HPDE6-E6E7 (cell line): Measurements from ENCODE around the gene TMEM151A.

Experiments used
- DNase-seq: peaks from one replicate; pipeline ENCODE4 v3.0.0; 2011; ENCODE audit warnings: missing footprints; ENCODE audit errors: extremely low spot score

TMEM151A gene

GRCh38 chr11:66322732-66323427 is 31.2 kb downstream of the TMEM151A start:
- DNase-seq, result no peak

GRCh38 chr11:66323684-66324083 is 32.0 kb downstream of the TMEM151A start:
- no peak for DNase-seq

- no peak for DNase-seq
Measured at GRCh38 chr11:66324664-66325063, 33.0 kb downstream of the TMEM151A start.

- no peak for DNase-seq
Measured at GRCh38 chr11:66325263-66325671, 33.6 kb downstream of the TMEM151A start.

GRCh38 chr11:66326261-66327111 is 34.8 kb downstream of the TMEM151A start:
- no peak for DNase-seq

GRCh38 chr11:66327171-66328030 is 35.7 kb downstream of the TMEM151A start:
- no peak for DNase-seq

- DNase-seq, result no peak
Measured at GRCh38 chr11:66328031-66328301, 36.3 kb downstream of the TMEM151A start.

- no peak for DNase-seq
Measured at GRCh38 chr11:66328302-66329144, 36.8 kb downstream of the TMEM151A start.

GRCh38 chr11:66329165-66329673 is 37.5 kb downstream of the TMEM151A start:
- DNase-seq, result no peak

- DNase-seq, result no peak
Measured at GRCh38 chr11:66330931-66331330, 39.2 kb downstream of the TMEM151A start.

- DNase-seq, result no peak
Measured at GRCh38 chr11:66331542-66332370, 40.1 kb downstream of the TMEM151A start.

- DNase-seq, result no peak
Measured at GRCh38 chr11:66332371-66333219, 40.9 kb downstream of the TMEM151A start.

- no peak for DNase-seq
Measured at GRCh38 chr11:66333220-66333877, 41.7 kb downstream of the TMEM151A start.

GRCh38 chr11:66333896-66334604 is 42.4 kb downstream of the TMEM151A start:
- DNase-seq, result no peak

GRCh38 chr11:66334605-66335442 is 43.1 kb downstream of the TMEM151A start:
- DNase-seq, result no peak

- DNase-seq, result no peak
Measured at GRCh38 chr11:66335531-66336233, 44.0 kb downstream of the TMEM151A start.
